HEK293 (cell line): Measurements from ENCODE around the gene OR2G2.

Experiments
- CTCF ChIA-PET: fragments of 350-600 bp; formaldehyde crosslinking; extraction: SDS; loops from one replicate; lab custom pipeline; 2021; ENCODE audit warnings: antibody characterized with exemption; lab: Yijun Ruan, JAX
- POLR2A ChIA-PET: fragments of 300-600 bp; formaldehyde crosslinking; extraction: SDS; loops from one replicate; lab custom pipeline; 2020; ENCODE audit warnings: antibody characterized with exemption, inconsistent platforms; lab: Yijun Ruan, JAX
- H3K27ac ChIP-seq: fragments of 200-500 bp; sonication (Bioruptor generic); 2 replicates; pipeline ENCODE4 v1.5.1; 2014; ENCODE audit warnings: low read depth, low read length, control low read depth, inconsistent platforms; ENCODE audit errors: extremely low read depth
- H3K36me3 ChIP-seq, 2 experiments: fragments of 200-500 bp in 1 of 2; sonication (Bioruptor generic) in 1 of 2; 1 replicate in 1 of 2; 2 replicates in 1 of 2; pipeline ENCODE4 v1.5.1; 2014 to 2017; ENCODE audit warnings: inconsistent platforms in 2 of 2, low read length in 2 of 2; ENCODE audit not compliant: control insufficient read depth in 2 of 2, insufficient read depth in 1 of 2
- H3K4me1 ChIP-seq: fragments of 200-500 bp; sonication (Bioruptor generic); 2 replicates; pipeline ENCODE4 v1.5.1; 2014; ENCODE audit warnings: mild to moderate bottlenecking, low read length, inconsistent platforms; ENCODE audit not compliant: control insufficient read depth, insufficient read depth
- H3K4me3 ChIP-seq: 2 replicates; pipeline ENCODE4 v1.5.1; 2011; ENCODE audit warnings: low read depth, mild to moderate bottlenecking, control low read depth, low read length, moderate library complexity
- H3K9me3 ChIP-seq: fragments of 200-500 bp; sonication (Bioruptor generic); 2 replicates; pipeline ENCODE4 v1.5.1; 2014; ENCODE audit warnings: low read depth, low read length, inconsistent platforms; ENCODE audit not compliant: control insufficient read depth, insufficient read depth
- GLIS1 ChIP-seq: fragments of 450-650 bp; formaldehyde crosslinking; IDR thresholded peaks from 2 replicates; pipeline ENCODE4 v1.5.1; 2016; ENCODE audit warnings: missing biosample characterization, missing genetic modification characterization
- HOXA7 ChIP-seq: sonication (generic); formaldehyde crosslinking; IDR thresholded peaks from 2 replicates; pipeline ENCODE4 v1.8.1; 2022; ENCODE audit warnings: missing genetic modification reagents, borderline replicate concordance
- HOXC10 ChIP-seq: sonication (generic); formaldehyde crosslinking; IDR thresholded peaks from 2 replicates; pipeline ENCODE4 v1.8.1; 2023; ENCODE audit warnings: mild to moderate bottlenecking, missing genetic modification reagents
- HOXD13 ChIP-seq: sonication (generic); formaldehyde crosslinking; IDR thresholded peaks from 2 replicates; pipeline ENCODE4 v1.8.0; 2022; ENCODE audit warnings: missing genetic modification reagents, borderline replicate concordance
- INSM2 ChIP-seq: fragments of 450-650 bp; formaldehyde crosslinking; IDR thresholded peaks from 2 replicates; pipeline ENCODE4 v1.5.1; 2016; ENCODE audit warnings: missing biosample characterization, missing genetic modification characterization
- KLF1 ChIP-seq: fragments of 450-650 bp; formaldehyde crosslinking; IDR thresholded peaks from 2 replicates; pipeline ENCODE4 v1.5.1; 2016; ENCODE audit warnings: missing biosample characterization, missing genetic modification characterization
- KLF10 ChIP-seq: fragments of 450-650 bp; IDR thresholded peaks from 2 replicates; pipeline ENCODE4 v1.5.1; 2018; ENCODE audit warnings: missing biosample characterization, mild to moderate bottlenecking, missing genetic modification characterization
- SALL2 ChIP-seq: fragments of 450-650 bp; formaldehyde crosslinking; IDR thresholded peaks from 2 replicates; pipeline ENCODE4 v1.5.0; 2017; ENCODE audit warnings: missing biosample characterization, mild to moderate bottlenecking, missing genetic modification characterization, borderline replicate concordance
- SETDB1 ChIP-seq: IDR thresholded peaks from one replicate; pipeline ENCODE4 v1.6.1; 2017; ENCODE audit warnings: mild to moderate bottlenecking, low read length, moderate library complexity, mixed read lengths; ENCODE audit not compliant: insufficient read length
- YY1 ChIP-seq: fragments of 450-650 bp; formaldehyde crosslinking; IDR thresholded peaks from 2 replicates; pipeline ENCODE4 v1.5.1; 2018; ENCODE audit warnings: missing biosample characterization, missing genetic modification characterization
- ZBTB1 ChIP-seq: fragments of 450-650 bp; formaldehyde crosslinking; IDR thresholded peaks from 2 replicates; pipeline ENCODE4 v1.5.1; 2016; ENCODE audit warnings: missing biosample characterization, missing genetic modification characterization
- ZBTB44 ChIP-seq: fragments of 450-650 bp; IDR thresholded peaks from 2 replicates; pipeline ENCODE4 v1.5.1; 2018; ENCODE audit warnings: missing biosample characterization, mild to moderate bottlenecking, missing genetic modification characterization
- ZNF114 ChIP-seq: fragments of 450-650 bp; formaldehyde crosslinking; IDR thresholded peaks from 2 replicates; pipeline ENCODE4 v1.5.0; 2017; ENCODE audit warnings: missing biosample characterization, missing genetic modification characterization
- ZNF138 ChIP-seq: fragments of 450-650 bp; formaldehyde crosslinking; IDR thresholded peaks from 2 replicates; pipeline ENCODE4 v1.5.1; 2016; ENCODE audit warnings: missing biosample characterization, missing genetic modification characterization, borderline replicate concordance
- ZNF202 ChIP-seq: fragments of 450-650 bp; formaldehyde crosslinking; IDR thresholded peaks from 2 replicates; pipeline ENCODE4 v1.5.1; 2016; ENCODE audit warnings: missing biosample characterization, missing genetic modification characterization, borderline replicate concordance
- ZNF221 ChIP-seq: fragments of 450-650 bp; formaldehyde crosslinking; IDR thresholded peaks from 2 replicates; pipeline ENCODE4 v1.5.1; 2017; ENCODE audit warnings: missing biosample characterization, missing genetic modification characterization, borderline replicate concordance
- ZNF280C ChIP-seq: fragments of 450-650 bp; formaldehyde crosslinking; IDR thresholded peaks from 2 replicates; pipeline ENCODE4 v1.5.1; 2016; ENCODE audit warnings: missing biosample characterization, missing genetic modification characterization
- ZNF350 ChIP-seq: fragments of 450-650 bp; formaldehyde crosslinking; IDR thresholded peaks from 2 replicates; pipeline ENCODE4 v1.5.0; 2017; ENCODE audit warnings: missing biosample characterization, mild to moderate bottlenecking, missing genetic modification characterization
- ZNF416 ChIP-seq: fragments of 450-650 bp; formaldehyde crosslinking; IDR thresholded peaks from 2 replicates; pipeline ENCODE4 v1.5.1; 2016; ENCODE audit warnings: missing biosample characterization, missing genetic modification characterization
- ZNF423 ChIP-seq: fragments of 450-650 bp; formaldehyde crosslinking; IDR thresholded peaks from 2 replicates; pipeline ENCODE4 v1.5.1; 2016; ENCODE audit warnings: missing biosample characterization, missing genetic modification characterization
- ZNF48 ChIP-seq: fragments of 450-650 bp; formaldehyde crosslinking; IDR thresholded peaks from 2 replicates; pipeline ENCODE4 v1.5.1; 2016; ENCODE audit warnings: missing biosample characterization, missing genetic modification characterization
- ZNF645 ChIP-seq: fragments of 450-650 bp; formaldehyde crosslinking; IDR thresholded peaks from 2 replicates; pipeline ENCODE4; 2016; ENCODE audit warnings: missing biosample characterization, missing genetic modification characterization
- ZNF707 ChIP-seq: fragments of 450-650 bp; formaldehyde crosslinking; IDR thresholded peaks from 2 replicates; pipeline ENCODE4 v1.5.1; 2016; ENCODE audit warnings: missing biosample characterization, missing genetic modification characterization
- TF ChIP-seq, protein P1 (sequence below): fragments of 450-650 bp; formaldehyde crosslinking; IDR thresholded peaks from 2 replicates; pipeline ENCODE4 v1.5.1; 2016; ENCODE audit warnings: missing biosample characterization, missing genetic modification characterization
- TF ChIP-seq, protein P2 (sequence below): fragments of 450-650 bp; formaldehyde crosslinking; IDR thresholded peaks from 2 replicates; pipeline ENCODE4 v1.5.1; 2017; ENCODE audit warnings: missing biosample characterization, missing genetic modification characterization
- TF ChIP-seq, protein P3 (sequence below): fragments of 450-650 bp; formaldehyde crosslinking; IDR thresholded peaks from 2 replicates; pipeline ENCODE4 v1.5.1; 2016; ENCODE audit warnings: missing biosample characterization, missing genetic modification characterization

The OR2G2 gene

GRCh38 chr1:247562198-247562597 lies 26.0 kb upstream of the OR2G2 start:
- CTCF ChIA-PET: no interaction called here
- POLR2A ChIA-PET: no interaction called here
- Histone ChIP-seq H3K4me1 (no peaks in the 10 kb centered on the region), H3K36me3 (no peaks in the 10 kb centered on the region), H3K4me3 (no peak overlapping the region), H3K9me3 (no peaks in the 10 kb centered on the region), H3K27ac (no peak overlapping the region)
- TF ChIP-seq, protein P1, sequence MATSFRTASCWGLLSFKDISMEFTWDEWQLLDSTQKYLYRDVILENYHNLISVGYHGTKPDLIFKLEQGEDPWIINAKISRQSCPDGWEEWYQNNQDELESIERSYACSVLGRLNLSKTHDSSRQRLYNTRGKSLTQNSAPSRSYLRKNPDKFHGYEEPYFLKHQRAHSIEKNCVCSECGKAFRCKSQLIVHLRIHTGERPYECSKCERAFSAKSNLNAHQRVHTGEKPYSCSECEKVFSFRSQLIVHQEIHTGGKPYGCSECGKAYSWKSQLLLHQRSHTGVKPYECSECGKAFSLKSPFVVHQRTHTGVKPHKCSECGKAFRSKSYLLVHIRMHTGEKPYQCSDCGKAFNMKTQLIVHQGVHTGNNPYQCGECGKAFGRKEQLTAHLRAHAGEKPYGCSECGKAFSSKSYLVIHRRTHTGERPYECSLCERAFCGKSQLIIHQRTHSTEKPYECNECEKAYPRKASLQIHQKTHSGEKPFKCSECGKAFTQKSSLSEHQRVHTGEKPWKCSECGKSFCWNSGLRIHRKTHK (tag by site-specific recombination): no peak
- no peak for TF ChIP-seq YY1
- TF ChIP-seq ZNF48 (tag by site-specific recombination): no peak
- TF ChIP-seq SALL2: no peak
- no peak for TF ChIP-seq ZNF645 (tag by site-specific recombination)
- TF ChIP-seq, protein P2, sequence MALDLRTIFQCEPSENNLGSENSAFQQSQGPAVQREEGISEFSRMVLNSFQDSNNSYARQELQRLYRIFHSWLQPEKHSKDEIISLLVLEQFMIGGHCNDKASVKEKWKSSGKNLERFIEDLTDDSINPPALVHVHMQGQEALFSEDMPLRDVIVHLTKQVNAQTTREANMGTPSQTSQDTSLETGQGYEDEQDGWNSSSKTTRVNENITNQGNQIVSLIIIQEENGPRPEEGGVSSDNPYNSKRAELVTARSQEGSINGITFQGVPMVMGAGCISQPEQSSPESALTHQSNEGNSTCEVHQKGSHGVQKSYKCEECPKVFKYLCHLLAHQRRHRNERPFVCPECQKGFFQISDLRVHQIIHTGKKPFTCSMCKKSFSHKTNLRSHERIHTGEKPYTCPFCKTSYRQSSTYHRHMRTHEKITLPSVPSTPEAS (tag by site-specific recombination): no peak
- TF ChIP-seq ZNF423: no peak
- no peak for TF ChIP-seq ZNF280C (tag by site-specific recombination)
- TF ChIP-seq ZNF416 (tag by site-specific recombination): no peak
- TF ChIP-seq INSM2 (tag by site-specific recombination): no peak
- TF ChIP-seq GLIS1: no peak
- TF ChIP-seq ZNF221 (tag by site-specific recombination): no peak
- TF ChIP-seq HOXA7 (CRISPR knock-in tag): no peak
- no peak for TF ChIP-seq SETDB1
- no peak for TF ChIP-seq ZBTB1
- no peak for TF ChIP-seq ZBTB44 (tag by site-specific recombination)

DNA sequence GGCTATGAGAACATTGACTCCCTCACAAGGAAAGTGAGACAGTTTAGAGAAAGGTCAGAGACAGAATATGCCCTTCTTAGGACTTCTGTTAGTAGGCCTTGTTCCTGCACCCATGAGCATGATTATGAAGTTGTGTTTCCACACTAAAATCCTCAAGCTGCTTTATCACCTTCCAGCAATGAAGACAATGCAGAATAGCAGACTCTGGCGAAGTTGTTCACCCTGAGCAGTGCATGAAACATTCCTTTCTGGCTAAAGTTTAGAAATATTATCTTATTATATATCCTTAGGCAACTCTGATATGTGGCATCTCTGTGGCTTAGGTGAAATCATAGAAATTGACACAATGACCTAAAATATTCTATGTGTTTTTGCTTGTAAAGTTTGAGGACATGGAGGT lies 13.9 kb upstream of the OR2G2 start:
- H3K9me3 ChIP-seq: no peaks in the 10 kb centered on the region
- no peaks in the 10 kb centered on the region for H3K36me3 ChIP-seq
- POLR2A ChIA-PET: no interaction called here
- no peaks in the 10 kb centered on the region for H3K4me1 ChIP-seq
- no peak overlapping the region for H3K27ac ChIP-seq
- H3K4me3 ChIP-seq: no peak overlapping the region
- CTCF ChIA-PET: no interaction called here
- TF ChIP-seq ZNF350 (tag by site-specific recombination) (no peak), HOXC10 (CRISPR knock-in tag) (no peak), ZNF202 (tag by site-specific recombination) (no peak), KLF10 (no peak), ZNF138 (no peak), KLF1 (tag by site-specific recombination) (no peak), ZNF114 (no peak), HOXD13 (CRISPR knock-in tag) (no peak), ZNF707 (tag by site-specific recombination) (no peak)
- TF ChIP-seq, protein P3, sequence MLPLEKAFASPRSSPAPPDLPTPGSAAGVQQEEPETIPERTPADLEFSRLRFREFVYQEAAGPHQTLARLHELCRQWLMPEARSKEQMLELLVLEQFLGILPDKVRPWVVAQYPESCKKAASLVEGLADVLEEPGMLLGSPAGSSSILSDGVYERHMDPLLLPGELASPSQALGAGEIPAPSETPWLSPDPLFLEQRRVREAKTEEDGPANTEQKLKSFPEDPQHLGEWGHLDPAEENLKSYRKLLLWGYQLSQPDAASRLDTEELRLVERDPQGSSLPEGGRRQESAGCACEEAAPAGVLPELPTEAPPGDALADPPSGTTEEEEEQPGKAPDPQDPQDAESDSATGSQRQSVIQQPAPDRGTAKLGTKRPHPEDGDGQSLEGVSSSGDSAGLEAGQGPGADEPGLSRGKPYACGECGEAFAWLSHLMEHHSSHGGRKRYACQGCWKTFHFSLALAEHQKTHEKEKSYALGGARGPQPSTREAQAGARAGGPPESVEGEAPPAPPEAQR: no peak
